IPS-NIHi11 (cell line): Measurements from ENCODE around the gene ETFRF1.
A peak's percentile ranks its signal among the peaks of the same experiment; 100 is the strongest.

Experiments used
- DNase-seq: peaks from one replicate; pipeline ENCODE4 v3.0.0; 2012; ENCODE audit warnings: mixed read lengths, low spot score

The ETFRF1 gene

GRCh38 chr12:25236190-25236589 lies 41.2 kb downstream of the ETFRF1 start:
- DNase-seq: no peak

DNA sequence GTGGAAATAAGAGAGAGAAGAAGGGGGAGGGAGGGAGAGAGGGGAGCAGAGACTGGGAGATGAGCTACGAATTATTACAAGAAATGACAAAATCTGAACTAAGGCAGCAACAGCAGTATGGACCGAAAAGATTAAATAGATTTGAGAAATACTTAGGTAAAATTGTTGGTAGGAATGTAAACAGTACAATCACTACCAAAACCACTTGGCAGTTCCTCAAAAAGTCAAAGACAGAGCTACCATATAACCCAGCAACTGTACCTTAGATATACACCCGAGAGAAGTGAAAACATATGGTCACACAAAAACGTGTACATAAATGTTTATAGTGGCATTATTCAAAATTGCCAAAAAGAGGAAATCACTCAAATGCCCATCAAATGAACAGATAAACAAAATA lies 41.6 kb downstream of the ETFRF1 start:
- no peak for DNase-seq

DNA sequence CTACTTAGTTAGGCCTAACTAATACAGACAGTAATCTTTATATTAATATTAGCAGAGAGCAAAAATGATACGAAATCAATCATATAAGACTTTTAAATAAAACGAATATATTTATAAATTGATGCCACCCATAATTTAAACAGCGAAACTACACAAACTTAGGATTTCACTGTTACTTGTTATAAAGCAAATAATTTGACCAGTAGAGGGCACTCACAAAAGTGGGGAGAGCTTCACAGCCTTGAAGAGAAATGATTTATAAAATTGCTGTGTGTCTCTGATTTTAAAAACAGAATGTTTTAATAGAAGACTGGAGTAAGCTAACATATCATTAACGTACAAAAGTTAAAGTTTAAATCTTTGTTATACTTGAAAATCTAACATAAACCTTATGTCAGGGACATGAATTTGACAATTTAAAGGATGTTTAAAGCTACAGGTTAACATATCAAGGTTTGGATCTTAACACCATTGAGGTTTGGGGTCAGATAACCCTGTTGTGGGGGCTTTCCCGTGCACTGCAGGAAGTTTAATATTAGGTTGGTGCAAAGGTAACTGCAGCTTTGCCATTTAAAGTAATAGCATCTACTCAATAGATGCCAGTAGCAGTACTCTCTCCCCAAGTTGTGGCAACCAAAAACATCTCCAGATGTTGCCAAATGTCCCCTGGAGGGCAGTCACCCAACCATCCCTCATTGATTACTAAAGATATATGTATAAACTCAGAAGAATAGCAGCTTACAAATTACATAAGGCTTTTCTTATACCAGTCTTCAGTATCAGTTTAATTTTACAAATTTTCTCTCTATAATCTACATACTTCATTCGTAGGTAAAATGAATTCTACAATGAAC lies 46.4 kb downstream of the ETFRF1 start:
- DNase-seq: peak; percentile 14

- DNase-seq: no peak
Observed at GRCh38 chr12:25242981-25243679, 48.1 kb downstream of the ETFRF1 start.

DNA sequence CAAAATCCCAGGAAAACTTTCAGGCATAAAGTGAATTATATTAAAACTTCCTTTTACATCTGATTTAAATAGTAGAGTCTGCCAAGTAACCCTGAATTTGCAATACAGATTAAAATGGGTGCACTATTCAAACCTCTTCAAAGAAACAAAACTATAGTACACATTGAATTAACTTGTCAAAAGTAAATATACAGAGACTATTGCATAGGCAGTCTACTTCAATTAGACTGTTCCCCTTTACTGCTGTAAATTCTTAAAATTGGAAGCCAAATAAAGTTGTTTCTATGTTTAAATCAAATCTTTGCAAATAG lies 48.6 kb downstream of the ETFRF1 start:
- no peak for DNase-seq

GRCh38 chr12:25245491-25245890 lies 50.5 kb downstream of the ETFRF1 start:
- no peak for DNase-seq

GRCh38 chr12:25248137-25248536 lies 53.1 kb downstream of the ETFRF1 start:
- no peak for DNase-seq

DNA sequence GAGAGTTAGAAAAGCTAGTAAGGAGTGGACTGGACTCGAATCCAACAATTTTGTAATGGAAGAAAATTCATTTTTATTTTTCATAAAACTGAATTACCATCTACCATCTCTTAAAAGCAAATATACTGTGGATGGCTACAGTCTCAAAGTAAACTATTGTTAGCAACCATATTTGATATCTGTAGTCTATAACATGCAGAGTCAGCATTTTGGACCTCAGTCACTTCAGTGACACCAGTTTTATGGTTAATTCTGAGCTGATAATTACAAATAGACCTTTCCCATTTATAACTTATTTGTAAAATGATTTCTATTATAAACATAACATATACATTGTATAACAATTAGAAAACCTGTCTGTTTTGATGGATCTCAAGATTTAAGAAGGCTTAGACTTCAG lies 53.7 kb downstream of the ETFRF1 start:
- no peak for DNase-seq

DNA sequence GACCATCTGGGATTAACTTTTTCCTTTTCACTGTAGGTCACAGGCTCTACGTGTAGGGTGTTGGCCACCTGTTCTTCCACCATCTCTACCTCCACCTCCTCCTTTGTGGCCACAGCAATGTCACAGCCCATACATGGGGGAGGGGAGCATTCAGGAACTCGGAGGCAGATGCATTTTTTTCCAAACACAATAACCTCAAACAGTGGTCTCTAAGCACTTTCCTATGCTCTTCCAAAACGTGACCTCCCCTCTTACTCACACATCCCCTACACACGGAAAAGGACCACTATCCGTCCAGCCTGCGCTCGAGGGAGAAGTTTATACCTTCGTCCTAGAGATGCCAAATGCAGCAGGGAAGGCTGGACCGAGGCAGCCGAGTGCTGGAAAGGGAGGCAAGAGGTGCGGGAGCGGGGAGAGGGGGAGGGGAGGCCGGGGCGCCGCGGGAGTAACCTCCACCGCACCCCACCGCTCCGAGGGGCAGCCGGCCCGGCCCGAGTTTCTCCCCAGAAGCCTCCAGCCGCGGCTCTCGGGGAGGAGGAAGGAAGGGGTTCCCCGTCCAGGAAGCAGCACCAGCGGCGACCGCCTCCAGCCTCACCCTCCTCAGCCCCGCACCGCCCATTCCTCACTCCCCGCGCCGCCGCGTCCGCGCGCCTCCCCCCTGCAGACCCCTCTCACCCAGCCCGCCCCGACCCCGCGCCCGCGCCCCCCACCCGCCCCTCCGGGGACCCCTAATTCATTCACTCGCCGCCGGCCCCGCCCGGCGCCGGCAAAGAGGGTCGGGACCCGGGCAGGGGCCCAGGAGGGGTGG lies 55.1 kb downstream of the ETFRF1 start:
- peak; percentile 42 for DNase-seq

- peak; percentile 96 for DNase-seq
Observed at GRCh38 chr12:25250744-25251730, 56.0 kb downstream of the ETFRF1 start, which contains the start of gene KRAS. KRAS (minus strand) TSS chr12:25250929.

- DNase-seq: no peak
Observed at GRCh38 chr12:25251769-25252168, 56.7 kb downstream of the ETFRF1 start.

DNA sequence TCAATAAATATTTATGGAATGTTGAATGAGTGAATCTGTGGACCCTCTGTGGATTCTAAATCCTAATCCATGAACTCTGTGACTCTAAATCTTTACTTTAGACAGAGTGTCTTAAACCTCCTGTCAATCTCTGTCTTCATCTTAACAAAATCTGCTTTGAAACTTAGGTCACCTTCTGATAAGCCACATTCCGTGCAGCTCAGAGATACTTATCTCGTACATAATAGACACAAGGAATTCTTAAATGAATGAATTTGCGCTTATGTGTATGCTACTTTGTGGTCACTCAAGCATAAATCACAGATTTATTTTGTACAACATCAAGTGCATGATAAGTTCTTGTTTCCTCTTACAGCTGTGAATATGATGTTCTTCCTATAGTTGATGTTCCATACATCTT lies 57.9 kb downstream of the ETFRF1 start:
- DNase-seq: no peak

DNA sequence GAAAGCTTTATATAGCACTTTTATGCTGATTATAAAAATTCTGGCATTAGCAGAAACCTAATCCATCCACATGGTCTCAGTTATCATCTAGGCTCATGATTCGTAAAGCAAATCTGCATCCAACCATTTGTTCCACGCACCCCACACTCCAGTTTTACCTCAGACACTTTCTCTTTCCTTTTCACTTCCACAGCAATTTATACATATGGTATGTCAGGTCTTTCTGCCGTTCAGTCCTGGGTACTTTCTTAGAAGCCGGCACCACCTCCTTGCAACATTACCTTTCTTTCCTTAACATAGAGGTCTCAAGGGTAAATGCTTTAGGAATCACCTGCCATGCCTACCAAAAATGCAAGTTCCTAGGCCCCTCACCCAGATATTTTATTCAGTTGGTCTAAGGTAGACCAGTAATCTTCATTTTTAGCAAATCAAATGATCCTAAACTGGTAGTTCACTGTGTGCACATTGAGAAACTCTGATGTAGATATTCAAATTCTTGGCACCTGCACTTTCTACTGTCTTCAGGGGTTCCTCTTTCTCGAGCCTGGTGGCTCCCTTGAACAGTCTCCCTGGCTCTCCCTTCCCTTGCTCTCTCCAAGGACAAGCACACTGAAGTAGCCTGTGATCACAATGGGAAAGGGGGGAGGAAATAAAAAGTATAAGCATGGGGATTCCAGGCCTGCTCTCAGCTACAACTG lies 58.5 kb downstream of the ETFRF1 start:
- DNase-seq: no peak

- DNase-seq: no peak
Observed at GRCh38 chr12:25254271-25254880, 59.3 kb downstream of the ETFRF1 start.
